ENCODE results near the gene GARIN5B.

- no peak for TF ChIP-seq SMC3 (conservative IDR thresholded peaks at IDR 0.05; ENCODE audit: poor library complexity)
- TF ChIP-seq CTCF (IDR thresholded peaks at IDR 0.05; ENCODE audit: poor library complexity, severe bottlenecking) = no peak
- TF ChIP-seq TAF1 (IDR thresholded peaks at IDR 0.05; ENCODE audit: low read depth) = no peak
- TF ChIP-seq EZH2 (IDR thresholded peaks at IDR 0.05; ENCODE audit: borderline replicate concordance, insufficient read depth, low read length, poor library complexity, severe bottlenecking) = no peak
- TF ChIP-seq POLR2AphosphoS5 (IDR thresholded peaks at IDR 0.05) = no peak
Measured at GRCh38 chr19:55406826-55407549, 43.9 kb upstream of the GARIN5B start.
